Left ventricle myocardium inferior (tissue), 1 donor: ENCODE results near the gene XYLT2. TPM values are rescaled to one million over a fixed set of nuclear protein-coding genes. Genes with fewer than 3 reads are reported as not detected.

Source experiments
- DNase-seq: peaks from one replicate; pipeline ENCODE4 v3.0.0-alpha.2; 2020
- H3K27ac ChIP-seq: fragments of 200-600 bp; replicated peaks from 2 replicates; pipeline ENCODE4 v1.8.0; 2021
- H3K27me3 ChIP-seq: fragments of 200-600 bp; 2 replicates; pipeline ENCODE4 v1.8.0; 2021; ENCODE audit warnings: low read depth
- H3K36me3 ChIP-seq: fragments of 200-600 bp; 2 replicates; pipeline ENCODE4 v1.8.0; 2021
- H3K4me1 ChIP-seq: fragments of 200-600 bp; 2 replicates; pipeline ENCODE4 v1.8.0; 2021
- H3K4me3 ChIP-seq: fragments of 200-600 bp; 2 replicates; pipeline ENCODE4 v1.8.0; 2021; ENCODE audit warnings: mild to moderate bottlenecking, moderate library complexity
- H3K9me3 ChIP-seq: fragments of 200-600 bp; replicated peaks from 2 replicates; pipeline ENCODE4 v1.8.0; 2021
- intact Hi-C: fragments of 100-400 bp; cut with micrococcal nuclease; formaldehyde crosslinking; loops from one replicate; pipeline ENCODE4 v1.11.0; 2022
- total RNA-seq: library from RNA; stranded (reverse); fragmentation: NEBNext Ultra II Directional; extraction: Animal tissue kit (Norgen Biotek cat#: 25700); gene quantifications from one replicate; pipeline ENCODE4 v1.2.1, GENCODE V29; 2021
- TF ChIP-seq, protein P1 (sequence below): fragments of 200-600 bp; IDR thresholded peaks from 2 replicates; pipeline ENCODE4 v1.8.0; 2021; ENCODE audit warnings: antibody characterized with exemption, mild to moderate bottlenecking, borderline replicate concordance
- donor health status: DM: no; HTN: yes; CAD: no; lungs with severe emphysema.

XYLT2 gene
- total RNA-seq, 1 donor from 2014 or later, result 12.6 TPM

DNA sequence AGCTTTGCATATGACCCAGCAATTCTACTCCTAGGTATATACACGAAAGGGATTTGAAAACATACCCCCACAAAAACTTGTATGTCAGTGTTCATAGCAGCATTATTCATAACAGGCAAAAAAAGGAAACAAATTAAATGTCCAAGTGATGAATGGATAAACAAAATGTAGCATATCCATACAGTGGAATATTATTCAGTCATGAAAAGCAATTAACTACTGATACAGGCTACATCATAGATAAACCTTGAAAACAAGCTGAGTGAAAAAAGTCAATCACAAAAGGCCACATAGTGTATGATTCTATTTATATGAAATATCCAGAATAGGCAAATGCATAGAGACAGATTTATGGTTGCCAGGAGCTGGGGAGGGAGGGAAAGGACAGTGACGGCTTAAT lies 27.8 kb downstream of the XYLT2 start:
- intact Hi-C loops, result no loop called here
- H3K27ac ChIP-seq, result no peak overlapping the region
- no peaks in the 10 kb centered on the region for H3K9me3 ChIP-seq
- peaks cover 29% of the 10 kb centered on the region for H3K4me1 ChIP-seq
- H3K4me3 ChIP-seq, result peak overlapping the region; percentile 82
- H3K36me3 ChIP-seq, result peaks cover 24% of the 10 kb centered on the region
- no peak for DNase-seq
- TF ChIP-seq, protein P1, sequence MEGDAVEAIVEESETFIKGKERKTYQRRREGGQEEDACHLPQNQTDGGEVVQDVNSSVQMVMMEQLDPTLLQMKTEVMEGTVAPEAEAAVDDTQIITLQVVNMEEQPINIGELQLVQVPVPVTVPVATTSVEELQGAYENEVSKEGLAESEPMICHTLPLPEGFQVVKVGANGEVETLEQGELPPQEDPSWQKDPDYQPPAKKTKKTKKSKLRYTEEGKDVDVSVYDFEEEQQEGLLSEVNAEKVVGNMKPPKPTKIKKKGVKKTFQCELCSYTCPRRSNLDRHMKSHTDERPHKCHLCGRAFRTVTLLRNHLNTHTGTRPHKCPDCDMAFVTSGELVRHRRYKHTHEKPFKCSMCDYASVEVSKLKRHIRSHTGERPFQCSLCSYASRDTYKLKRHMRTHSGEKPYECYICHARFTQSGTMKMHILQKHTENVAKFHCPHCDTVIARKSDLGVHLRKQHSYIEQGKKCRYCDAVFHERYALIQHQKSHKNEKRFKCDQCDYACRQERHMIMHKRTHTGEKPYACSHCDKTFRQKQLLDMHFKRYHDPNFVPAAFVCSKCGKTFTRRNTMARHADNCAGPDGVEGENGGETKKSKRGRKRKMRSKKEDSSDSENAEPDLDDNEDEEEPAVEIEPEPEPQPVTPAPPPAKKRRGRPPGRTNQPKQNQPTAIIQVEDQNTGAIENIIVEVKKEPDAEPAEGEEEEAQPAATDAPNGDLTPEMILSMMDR, result no peak
- no peaks in the 10 kb centered on the region for H3K27me3 ChIP-seq

DNA sequence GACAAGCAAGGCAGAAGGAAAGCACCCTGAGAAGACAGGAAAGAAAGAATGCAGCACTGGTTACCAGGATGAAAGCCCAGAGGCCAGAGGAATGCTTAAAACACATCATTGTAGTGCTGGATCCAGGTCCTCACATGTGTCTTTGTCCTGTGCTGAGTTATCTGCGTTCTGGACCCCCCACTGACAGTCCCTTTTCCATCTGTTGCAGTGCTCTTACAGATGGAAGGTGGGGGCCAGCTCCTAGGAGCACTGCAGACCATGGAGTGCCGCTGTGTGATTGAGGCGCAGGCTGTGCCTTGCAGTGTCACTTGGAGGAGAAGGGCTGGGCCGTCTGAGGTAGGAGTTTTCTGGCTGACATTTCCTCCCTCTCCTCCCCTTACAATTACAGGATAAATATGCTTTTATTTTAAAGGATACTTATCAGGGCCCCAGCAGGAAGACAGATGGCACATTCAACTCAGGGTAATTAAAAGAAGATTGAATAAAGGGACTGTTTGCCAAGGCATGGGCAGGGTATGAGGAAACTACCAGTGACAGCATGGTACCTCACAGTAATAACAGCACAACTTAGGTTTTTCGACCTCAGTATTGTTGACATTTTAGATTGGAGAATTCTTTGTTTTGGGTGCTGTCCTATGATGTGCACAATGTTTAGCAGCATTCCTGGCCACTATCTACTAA lies 30.1 kb downstream of the XYLT2 start:
- TF ChIP-seq, protein P1, result no peak
- Histone ChIP-seq H3K27ac (no peak overlapping the region), H3K36me3 (peaks cover 4% of the 10 kb centered on the region), H3K9me3 (no peaks in the 10 kb centered on the region), H3K4me3 (no peak overlapping the region), H3K4me1 (peaks cover 25% of the 10 kb centered on the region), H3K27me3 (no peaks in the 10 kb centered on the region)
- intact Hi-C loops, result no loop called here
- DNase-seq, result no peak

DNA sequence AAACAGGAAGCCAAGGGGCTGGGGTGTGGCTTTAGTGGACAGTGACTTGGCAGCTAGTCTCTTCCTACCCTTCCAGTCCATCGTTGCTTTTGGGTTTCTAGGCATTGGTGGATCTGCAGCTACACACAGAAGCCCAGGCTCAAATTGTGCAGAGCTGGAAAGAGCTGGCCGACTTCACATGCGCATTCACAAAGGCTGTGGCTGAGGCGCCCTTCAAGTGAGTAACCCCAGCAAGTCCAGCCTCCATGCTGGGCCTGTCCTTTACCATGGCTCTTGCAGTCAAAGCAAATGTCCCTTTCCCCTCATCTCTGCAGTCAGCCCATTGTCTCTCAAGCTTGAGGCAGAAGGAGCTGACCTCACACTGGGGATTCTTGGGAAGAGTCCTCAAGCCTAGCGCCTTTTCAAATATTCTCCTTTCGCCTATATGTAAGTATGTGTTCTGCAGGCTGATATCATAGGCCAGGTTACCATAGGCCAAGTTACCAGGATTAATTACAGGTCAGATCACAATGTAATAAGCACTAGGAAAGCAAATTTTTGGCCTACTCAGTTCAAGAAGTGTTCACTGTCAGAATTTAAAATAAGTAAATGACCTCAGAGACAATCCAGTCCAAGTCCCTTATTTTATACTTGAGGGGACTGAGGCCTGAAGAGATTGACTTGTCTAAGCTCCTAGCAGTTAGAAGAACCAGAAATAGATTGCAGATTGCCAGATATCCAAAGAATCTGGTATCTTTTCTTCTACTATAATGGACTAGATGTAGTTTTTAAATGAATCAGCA lies 33.6 kb downstream of the XYLT2 start:
- intact Hi-C loops, result no loop called here
- Histone ChIP-seq H3K27me3 (no peaks in the 10 kb centered on the region), H3K4me1 (peaks cover 7% of the 10 kb centered on the region), H3K9me3 (no peaks in the 10 kb centered on the region), H3K27ac (no peak overlapping the region), H3K4me3 (no peak overlapping the region), H3K36me3 (peaks cover 38% of the 10 kb centered on the region)
- TF ChIP-seq, protein P1, result no peak
- DNase-seq, result no peak

DNA sequence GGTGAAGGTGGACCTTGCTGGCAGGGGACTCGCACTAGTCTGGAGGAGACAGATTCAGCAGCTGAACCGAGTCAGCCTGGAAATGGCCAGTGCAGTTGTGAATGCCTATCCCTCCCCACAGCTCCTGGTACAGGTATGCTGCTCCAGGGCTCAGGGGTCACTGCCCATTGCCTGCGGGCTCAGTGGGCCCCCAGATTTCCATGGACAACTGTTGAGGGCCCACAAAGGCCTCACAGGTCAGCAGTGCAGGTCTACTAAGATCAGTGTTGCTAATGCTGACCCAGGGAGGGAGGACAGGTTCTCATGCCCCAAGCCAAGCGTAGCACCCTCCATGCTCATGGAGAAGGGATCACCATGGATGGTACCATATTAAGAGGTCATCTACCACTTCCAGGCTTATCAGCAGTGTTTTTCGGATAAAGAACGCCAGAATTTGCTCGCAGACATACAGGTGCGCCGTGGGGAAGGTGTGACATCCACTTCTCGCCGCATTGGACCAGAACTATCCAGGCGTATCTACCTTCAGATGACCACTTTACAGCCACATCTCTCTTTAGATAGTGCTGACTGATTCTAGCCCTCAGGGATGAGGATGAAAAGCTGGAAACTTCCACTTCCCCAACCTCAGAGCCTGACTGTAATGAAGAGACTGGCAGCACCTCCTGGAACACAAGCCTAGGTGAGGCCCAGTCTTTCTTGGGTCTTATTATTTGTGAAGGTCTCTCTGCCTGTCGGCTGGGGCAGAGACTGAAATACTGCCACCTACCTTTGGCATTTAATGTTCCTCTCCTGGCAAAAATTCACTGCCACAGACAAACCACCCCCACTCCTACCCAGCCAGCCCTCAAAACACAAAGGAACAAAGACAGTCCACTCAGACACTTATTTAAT lies 34.7 kb downstream of the XYLT2 start:
- Histone ChIP-seq H3K4me1 (peaks cover 7% of the 10 kb centered on the region), H3K4me3 (no peak overlapping the region), H3K27ac (no peak overlapping the region), H3K36me3 (peaks cover 48% of the 10 kb centered on the region), H3K9me3 (no peaks in the 10 kb centered on the region), H3K27me3 (no peaks in the 10 kb centered on the region)
- intact Hi-C loops, result no loop called here
- DNase-seq, result no peak
- TF ChIP-seq, protein P1, result no peak

DNA sequence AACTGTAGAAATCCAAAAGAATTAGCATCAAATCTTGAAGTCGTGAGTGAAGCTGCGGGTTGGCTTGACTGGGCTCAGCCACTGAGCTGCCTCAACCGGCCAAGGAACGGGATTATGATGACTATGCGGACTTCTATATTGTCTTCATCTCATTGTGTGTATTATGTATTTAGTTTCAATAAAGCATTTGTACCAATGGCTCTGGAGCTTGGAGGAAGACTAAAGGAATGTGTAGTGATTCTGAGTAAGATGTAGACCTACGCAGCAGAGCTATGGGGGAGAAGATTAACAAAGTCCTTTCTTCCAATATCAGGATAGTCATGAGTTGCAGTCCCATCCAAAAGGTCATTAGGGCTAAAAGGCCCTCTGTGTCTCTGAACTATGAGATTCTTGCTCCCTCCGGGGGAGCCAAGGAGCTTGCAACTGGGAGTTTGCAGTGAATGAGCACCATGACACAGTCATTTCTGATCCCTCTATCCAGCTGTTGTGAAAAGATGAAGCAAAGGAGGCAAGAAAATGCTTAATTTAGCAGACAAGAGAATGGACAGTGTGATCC lies 35.4 kb downstream of the XYLT2 start:
- peaks cover 7% of the 10 kb centered on the region for H3K4me1 ChIP-seq
- no peak for DNase-seq
- no peaks in the 10 kb centered on the region for H3K27me3 ChIP-seq
- TF ChIP-seq, protein P1, result no peak
- no peaks in the 10 kb centered on the region for H3K9me3 ChIP-seq
- no peak overlapping the region for H3K27ac ChIP-seq
- intact Hi-C loops, result no loop called here
- no peak overlapping the region for H3K4me3 ChIP-seq
- H3K36me3 ChIP-seq, result peaks cover 56% of the 10 kb centered on the region
